ENCODE measurements around the gene C5orf47. TPM values are rescaled to one million over a fixed set of nuclear protein-coding genes. Genes with fewer than 3 reads are reported as not detected.

The C5orf47 gene
- polyA plus RNA-seq, 1 of the 3 experiments (the other 2 are of a cell fraction), result not detected

- peaks cover 4 to 5% of the 10 kb centered on the region in 2 experiments; a peak in 2 of 4 replicates for H3K4me1 ChIP-seq (ENCODE audit: control insufficient read depth in 1 of 2, insufficient read depth in 2 of 2, low read depth in 1 of 2, low read length in 1 of 2)
- DNase-seq, result no peak
- peaks cover 12% of the 10 kb centered on the region for H3F3A ChIP-seq (replicated peaks; ENCODE audit: insufficient read depth)
- H3K9ac ChIP-seq, result no peak overlapping the region
- no peak overlapping the region for H2AFZ ChIP-seq (ENCODE audit: low read depth)
- H3K27me3 ChIP-seq (ENCODE audit: insufficient read depth), result no peaks in the 10 kb centered on the region
- H3K79me2 ChIP-seq (ENCODE audit: insufficient read depth), result no peaks in the 10 kb centered on the region
- no peak overlapping the region for H3K27ac ChIP-seq (ENCODE audit: low read depth in 2 of 2, low read length in 1 of 2)
- H4K20me1 ChIP-seq (ENCODE audit: insufficient read depth), result no peaks in the 10 kb centered on the region
- ChIA-PET CTCF (interaction anchor here (4.0 kb wide), 1 partner anchor 12 kb away, joined by 26 read pairs; no protein-coding TSS in a partner anchor), POLR2A (no interaction called here)
- no peaks in the 10 kb centered on the region for H3K9me3 ChIP-seq
- 78% methylated on average over 2 of the region's 2 CpGs for WGBS (ENCODE audit: low lambda C conversion rate)
- TF ChIP-seq MXI1 (IDR thresholded peaks at IDR 0.05; ENCODE audit: low read depth, low read length) (no peak), JUND (IDR thresholded peaks at IDR 0.05) (no peak), MEF2A (IDR thresholded peaks at IDR 0.05; ENCODE audit: borderline replicate concordance, low read depth) (no peak), SIN3A (IDR thresholded peaks at IDR 0.05; ENCODE audit: borderline replicate concordance, low read depth, low read length) (no peak), SMC3 (IDR thresholded peaks at IDR 0.05; ENCODE audit: low read depth, low read length) (no peak), FOSL2 (IDR thresholded peaks at IDR 0.05; ENCODE audit: borderline replicate concordance, low read depth) (no peak), TCF12 (IDR thresholded peaks at IDR 0.05) (no peak), POLR2AphosphoS5 (IDR thresholded peaks at IDR 0.05; ENCODE audit: low read depth, low read length) (no peak), RXRA (IDR thresholded peaks at IDR 0.05; ENCODE audit: borderline replicate concordance, low read depth) (no peak), EP300 (IDR thresholded peaks at IDR 0.05; ENCODE audit: borderline replicate concordance in 1 of 2, low read depth in 1 of 2, low read length in 1 of 2) (no peak), GABPA (IDR thresholded peaks at IDR 0.05; ENCODE audit: low read depth) (no peak), FOXM1 (IDR thresholded peaks at IDR 0.05; ENCODE audit: low read depth) (no peak), PBX3 (IDR thresholded peaks at IDR 0.05) (no peak)
- TF ChIP-seq, protein P1, sequence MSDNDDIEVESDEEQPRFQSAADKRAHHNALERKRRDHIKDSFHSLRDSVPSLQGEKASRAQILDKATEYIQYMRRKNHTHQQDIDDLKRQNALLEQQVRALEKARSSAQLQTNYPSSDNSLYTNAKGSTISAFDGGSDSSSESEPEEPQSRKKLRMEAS (IDR thresholded peaks at IDR 0.05; ENCODE audit: low read depth), result no peak
- peaks cover 23 to 33% of the 10 kb centered on the region in 2 experiments for H3K36me3 ChIP-seq (replicated peaks in 1 of 2; ENCODE audit: control insufficient read depth in 1 of 2, insufficient read depth in 2 of 2, low read length in 1 of 2)
- no peaks in the 10 kb centered on the region for H3K9me2 ChIP-seq
- H3K4me2 ChIP-seq, result no peak overlapping the region
- H3K4me3 ChIP-seq (ENCODE audit: low read depth in 2 of 2, low read length in 1 of 2), result no peak overlapping the region
Observed at GRCh38 chr5:173960986-173961385, 28.0 kb upstream of the C5orf47 start.

GRCh38 chr5:173961418-173961817, 27.6 kb upstream of the C5orf47 start:
- Histone ChIP-seq H4K20me1 (ENCODE audit: insufficient read depth) (no peaks in the 10 kb centered on the region), H3K27ac (ENCODE audit: low read depth in 2 of 2, low read length in 1 of 2) (no peak overlapping the region), H3K9ac (no peak overlapping the region), H3K4me1 (ENCODE audit: control insufficient read depth in 1 of 2, insufficient read depth in 2 of 2, low read depth in 1 of 2, low read length in 1 of 2) (peaks cover 4 to 5% of the 10 kb centered on the region in 2 experiments; a peak in 2 of 4 replicates), H2AFZ (ENCODE audit: low read depth) (no peak overlapping the region), H3K9me2 (no peaks in the 10 kb centered on the region), H3K4me2 (no peak overlapping the region), H3K36me3 (replicated peaks in 1 of 2; ENCODE audit: control insufficient read depth in 1 of 2, insufficient read depth in 2 of 2, low read length in 1 of 2) (peaks cover 23 to 31% of the 10 kb centered on the region in 2 experiments), H3K4me3 (ENCODE audit: low read depth in 2 of 2, low read length in 1 of 2) (no peak overlapping the region), H3F3A (replicated peaks; ENCODE audit: insufficient read depth) (peaks cover 12% of the 10 kb centered on the region), H3K9me3 (no peaks in the 10 kb centered on the region), H3K79me2 (ENCODE audit: insufficient read depth) (no peaks in the 10 kb centered on the region), H3K27me3 (ENCODE audit: insufficient read depth) (no peaks in the 10 kb centered on the region)
- CTCF ChIA-PET, result interaction anchor here (4.0 kb wide), 1 partner anchor 12 kb away, joined by 26 read pairs; no protein-coding TSS in a partner anchor
- DNase-seq, result no peak
- POLR2A ChIA-PET, result no interaction called here
- 78% methylated on average over 1 of the region's 1 CpG for WGBS (ENCODE audit: low lambda C conversion rate)
- TF ChIP-seq SMC3 (IDR thresholded peaks at IDR 0.05; ENCODE audit: low read depth, low read length), result no peak
- no peak for TF ChIP-seq TAF1 (IDR thresholded peaks at IDR 0.05; ENCODE audit: borderline replicate concordance, low read depth, low read length)
- TF ChIP-seq RAD21 (IDR thresholded peaks at IDR 0.05; ENCODE audit: low read length), result no peak
- no peak for TF ChIP-seq EP300 (IDR thresholded peaks at IDR 0.05; ENCODE audit: borderline replicate concordance in 1 of 2, low read depth in 1 of 2, low read length in 1 of 2)
- TF ChIP-seq, protein P1 (IDR thresholded peaks at IDR 0.05; ENCODE audit: low read depth), result no peak
- TF ChIP-seq, protein P2, sequence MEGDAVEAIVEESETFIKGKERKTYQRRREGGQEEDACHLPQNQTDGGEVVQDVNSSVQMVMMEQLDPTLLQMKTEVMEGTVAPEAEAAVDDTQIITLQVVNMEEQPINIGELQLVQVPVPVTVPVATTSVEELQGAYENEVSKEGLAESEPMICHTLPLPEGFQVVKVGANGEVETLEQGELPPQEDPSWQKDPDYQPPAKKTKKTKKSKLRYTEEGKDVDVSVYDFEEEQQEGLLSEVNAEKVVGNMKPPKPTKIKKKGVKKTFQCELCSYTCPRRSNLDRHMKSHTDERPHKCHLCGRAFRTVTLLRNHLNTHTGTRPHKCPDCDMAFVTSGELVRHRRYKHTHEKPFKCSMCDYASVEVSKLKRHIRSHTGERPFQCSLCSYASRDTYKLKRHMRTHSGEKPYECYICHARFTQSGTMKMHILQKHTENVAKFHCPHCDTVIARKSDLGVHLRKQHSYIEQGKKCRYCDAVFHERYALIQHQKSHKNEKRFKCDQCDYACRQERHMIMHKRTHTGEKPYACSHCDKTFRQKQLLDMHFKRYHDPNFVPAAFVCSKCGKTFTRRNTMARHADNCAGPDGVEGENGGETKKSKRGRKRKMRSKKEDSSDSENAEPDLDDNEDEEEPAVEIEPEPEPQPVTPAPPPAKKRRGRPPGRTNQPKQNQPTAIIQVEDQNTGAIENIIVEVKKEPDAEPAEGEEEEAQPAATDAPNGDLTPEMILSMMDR (IDR thresholded peaks at IDR 0.05), result no peak
- no peak for TF ChIP-seq IRF3 (IDR thresholded peaks at IDR 0.05; ENCODE audit: low read depth, low read length)
- no peak for TF ChIP-seq PBX3 (IDR thresholded peaks at IDR 0.05)
- no peak for TF ChIP-seq JUND (IDR thresholded peaks at IDR 0.05)
- TF ChIP-seq RCOR1 (IDR thresholded peaks at IDR 0.05; ENCODE audit: low read length), result no peak
- TF ChIP-seq GABPA (IDR thresholded peaks at IDR 0.05; ENCODE audit: low read depth), result no peak
- TF ChIP-seq RXRA (IDR thresholded peaks at IDR 0.05; ENCODE audit: borderline replicate concordance, low read depth), result no peak
- TF ChIP-seq NFIC (IDR thresholded peaks at IDR 0.05; ENCODE audit: borderline replicate concordance), result no peak
